OCI-LY3 (cell line): ENCODE measurements around the gene FIZ1.

Source experiments
- CTCF ChIP-seq: fragments of 200-600, 300-600 bp; sonication (generic); IDR thresholded peaks from 2 replicates; pipeline ENCODE4 v1.5.1; 2014; ENCODE audit warnings: antibody characterized with exemption, low read length, low read depth
- EZH2phosphoT487 ChIP-seq: fragments of 200-600 bp; shearing (Covaris generic); IDR thresholded peaks from 2 replicates; pipeline ENCODE4 v1.6.1; 2018; ENCODE audit warnings: antibody characterized with exemption, mixed run types, low read depth

- TF ChIP-seq CTCF, result no peak
- TF ChIP-seq EZH2phosphoT487, result no peak
Measured at GRCh38 chr19:55609326-55609725, 10.0 kb upstream of the FIZ1 start.
